Middle frontal gyrus (tissue), 1 donor: ENCODE data around the gene CCDC88C.
"Not testable (repeated sequence)": the region's sequence is repeated elsewhere in the genome, so short reads cannot be mapped to it uniquely, and the experiment has no call there.

Experiments
- DNase-seq: peaks from one replicate; pipeline ENCODE4 v3.0.0-alpha.2; 2015; ENCODE audit warnings: low spot score; ENCODE audit errors: extremely low spot score

The CCDC88C gene

GRCh38 chr14:91417120-91417982 is at the start of gene CCDC88C:
TSS of gene CCDC88C (minus strand) at chr14:91417820. CDS start at chr14:91417690, 130 bp downstream.
- no peak for DNase-seq

- no peak for DNase-seq
These were observed 48.6 kb upstream of the CCDC88C start for GRCh38 chr14:91466192-91466591.

- DNase-seq, result no peak
These were observed 47.1 kb upstream of the CCDC88C start for GRCh38 chr14:91464615-91465205.

GRCh38 chr14:91458612-91459011 is 41.0 kb upstream of the CCDC88C start:
- no peak for DNase-seq

- DNase-seq, result no peak
These were observed 38.7 kb upstream of the CCDC88C start for GRCh38 chr14:91456283-91456682.

- no peak for DNase-seq
These were observed 37.0 kb upstream of the CCDC88C start for GRCh38 chr14:91454580-91454979.

GRCh38 chr14:91454155-91454554 is 36.5 kb upstream of the CCDC88C start:
- no peak for DNase-seq

- DNase-seq, result no peak
These were observed 36.1 kb upstream of the CCDC88C start for GRCh38 chr14:91453744-91454143.

GRCh38 chr14:91444335-91445020 is 26.9 kb upstream of the CCDC88C start:
- no peak for DNase-seq

- no peak for DNase-seq
These were observed 21.7 kb upstream of the CCDC88C start for GRCh38 chr14:91439345-91439744.

- DNase-seq, result no peak
These were observed 21.2 kb upstream of the CCDC88C start for GRCh38 chr14:91438845-91439244.

GRCh38 chr14:91436266-91436665 is 18.6 kb upstream of the CCDC88C start:
- not testable (repeated sequence) for DNase-seq

- DNase-seq, result no peak
These were observed 11.8 kb upstream of the CCDC88C start for GRCh38 chr14:91429385-91429784.

GRCh38 chr14:91428931-91429330 is 11.3 kb upstream of the CCDC88C start:
- DNase-seq, result not testable (repeated sequence)

- DNase-seq, result not testable (repeated sequence)
These were observed 7.9 kb upstream of the CCDC88C start for GRCh38 chr14:91425531-91425944.

- no peak for DNase-seq
These were observed 7.4 kb upstream of the CCDC88C start for GRCh38 chr14:91424813-91425530.

GRCh38 chr14:91420686-91421085 is 3.1 kb upstream of the CCDC88C start:
- no peak for DNase-seq

- no peak for DNase-seq
These were observed 1.8 kb upstream of the CCDC88C start for GRCh38 chr14:91419451-91419850.

GRCh38 chr14:91419044-91419397 is 1.4 kb upstream of the CCDC88C start:
- no peak for DNase-seq

- DNase-seq, result no peak
These were observed 895 bp upstream of the CCDC88C start for GRCh38 chr14:91418387-91419043.

- no peak for DNase-seq
These were observed 365 bp upstream of the CCDC88C start for GRCh38 chr14:91417983-91418386.
